ENCODE results near the gene CHAC1. TPM values are rescaled to one million over a fixed set of nuclear protein-coding genes. Genes with fewer than 3 reads are reported as not detected.

CHAC1 gene
- total and polyA plus RNA-seq, 4 donors, result 1.2 to 5.3 (median 3.3) TPM

- DNase-seq, result no peak
- H3K4me1 ChIP-seq (ENCODE audit: control insufficient read depth in 1 of 2, insufficient read depth in 2 of 2, low read length in 2 of 2), result no peaks in the 10 kb centered on the region
- no peak overlapping the region for H3K27ac ChIP-seq (ENCODE audit: low read depth in 1 of 2, low read length in 2 of 2)
- intact Hi-C loops (cut with DNase I), result no loop called here
- no peaks in the 10 kb centered on the region for H3K27me3 ChIP-seq (ENCODE audit: control insufficient read depth in 1 of 2, insufficient read depth in 2 of 2, low read length in 1 of 2)
- H3K4me3 ChIP-seq (ENCODE audit: low read length in 2 of 2), result no peak overlapping the region
- no peaks in the 10 kb centered on the region for H3K9me3 ChIP-seq (ENCODE audit: control insufficient read depth, low read length)
- peaks cover 0 to 5% of the 10 kb centered on the region in 2 donors for H3K36me3 ChIP-seq (ENCODE audit: control insufficient read depth in 1 of 2, insufficient read depth in 2 of 2, low read length in 1 of 2)
- WGBS, 2 donors, result 0% methylated on average over 1 of the region's 1 CpG
- ATAC-seq (ENCODE audit: low FRiP score), result no peak
Measured at GRCh38 chr15:40990789-40991188, 37.5 kb downstream of the CHAC1 start.

- WGBS, 2 donors, result 97 to 100% methylated on average over 3 of the region's 3 CpGs
- no peaks in the 10 kb centered on the region for H3K4me1 ChIP-seq (ENCODE audit: control insufficient read depth in 1 of 2, insufficient read depth in 2 of 2, low read length in 2 of 2)
- no peak overlapping the region for H3K4me3 ChIP-seq (ENCODE audit: low read length in 2 of 2)
- H3K27me3 ChIP-seq (ENCODE audit: control insufficient read depth in 1 of 2, insufficient read depth in 2 of 2, low read length in 1 of 2), result no peaks in the 10 kb centered on the region
- DNase-seq, result no peak
- no peak overlapping the region for H3K27ac ChIP-seq (ENCODE audit: low read depth in 1 of 2, low read length in 2 of 2)
- H3K9me3 ChIP-seq (ENCODE audit: control insufficient read depth, low read length), result no peaks in the 10 kb centered on the region
- intact Hi-C loops (cut with DNase I), result no loop called here
- H3K36me3 ChIP-seq (ENCODE audit: control insufficient read depth in 1 of 2, insufficient read depth in 2 of 2, low read length in 1 of 2), result peaks cover 0 to 5% of the 10 kb centered on the region in 2 donors
- no peak for ATAC-seq (ENCODE audit: low FRiP score)
Measured at GRCh38 chr15:40991355-40991754, 38.1 kb downstream of the CHAC1 start.

GRCh38 chr15:40992241-40992741 lies 39.0 kb downstream of the CHAC1 start:
- Histone ChIP-seq H3K27me3 (ENCODE audit: control insufficient read depth in 1 of 2, insufficient read depth in 2 of 2, low read length in 1 of 2) (no peaks in the 10 kb centered on the region), H3K9me3 (ENCODE audit: control insufficient read depth, low read length) (no peaks in the 10 kb centered on the region), H3K27ac (ENCODE audit: low read depth in 1 of 2, low read length in 2 of 2) (no peak overlapping the region), H3K36me3 (ENCODE audit: control insufficient read depth in 1 of 2, insufficient read depth in 2 of 2, low read length in 1 of 2) (peaks cover 0 to 5% of the 10 kb centered on the region in 2 donors), H3K4me3 (ENCODE audit: low read length in 2 of 2) (no peak overlapping the region), H3K4me1 (ENCODE audit: control insufficient read depth in 1 of 2, insufficient read depth in 2 of 2, low read length in 2 of 2) (no peaks in the 10 kb centered on the region)
- intact Hi-C loops (cut with DNase I), result no loop called here
- ATAC-seq (ENCODE audit: low FRiP score), result no peak
- no peak for DNase-seq
- WGBS, 2 donors, result 3 to 9% methylated on average over 1 of the region's 1 CpG

GRCh38 chr15:40992825-40993224 lies 39.6 kb downstream of the CHAC1 start:
- Histone ChIP-seq H3K27ac (ENCODE audit: low read depth in 1 of 2, low read length in 2 of 2) (no peak overlapping the region), H3K27me3 (ENCODE audit: control insufficient read depth in 1 of 2, insufficient read depth in 2 of 2, low read length in 1 of 2) (no peaks in the 10 kb centered on the region), H3K9me3 (ENCODE audit: control insufficient read depth, low read length) (no peaks in the 10 kb centered on the region), H3K4me1 (ENCODE audit: control insufficient read depth in 1 of 2, insufficient read depth in 2 of 2, low read length in 2 of 2) (no peaks in the 10 kb centered on the region), H3K4me3 (ENCODE audit: low read length in 2 of 2) (no peak overlapping the region), H3K36me3 (ENCODE audit: control insufficient read depth in 1 of 2, insufficient read depth in 2 of 2, low read length in 1 of 2) (peaks cover 0 to 3% of the 10 kb centered on the region in 2 donors)
- DNase-seq (no peak), ATAC-seq (ENCODE audit: low FRiP score) (no peak)
- intact Hi-C loops (cut with DNase I), result no loop called here
- WGBS, 2 donors, result 77 to 82% methylated on average over 5 of the region's 5 CpGs

GRCh38 chr15:40995656-40996055 lies 42.4 kb downstream of the CHAC1 start:
- Histone ChIP-seq H3K36me3 (ENCODE audit: control insufficient read depth in 1 of 2, insufficient read depth in 2 of 2, low read length in 1 of 2) (peaks cover 0 to 2% of the 10 kb centered on the region in 2 donors), H3K27ac (ENCODE audit: low read depth in 1 of 2, low read length in 2 of 2) (no peak overlapping the region), H3K9me3 (ENCODE audit: control insufficient read depth, low read length) (no peaks in the 10 kb centered on the region), H3K4me3 (ENCODE audit: low read length in 2 of 2) (no peak overlapping the region), H3K27me3 (ENCODE audit: control insufficient read depth in 1 of 2, insufficient read depth in 2 of 2, low read length in 1 of 2) (no peaks in the 10 kb centered on the region), H3K4me1 (ENCODE audit: control insufficient read depth in 1 of 2, insufficient read depth in 2 of 2, low read length in 2 of 2) (no peaks in the 10 kb centered on the region)
- intact Hi-C loops (cut with DNase I), result no loop called here
- WGBS, 2 donors, result 94% methylated on average over 3 of the region's 3 CpGs
- no peak for ATAC-seq (ENCODE audit: low FRiP score)
- DNase-seq, result no peak

GRCh38 chr15:40999190-40999589 lies 45.9 kb downstream of the CHAC1 start:
- intact Hi-C loops (cut with DNase I), result no loop called here
- Histone ChIP-seq H3K36me3 (ENCODE audit: control insufficient read depth in 1 of 2, insufficient read depth in 2 of 2, low read length in 1 of 2) (peaks cover 0 to 2% of the 10 kb centered on the region in 2 donors), H3K4me1 (ENCODE audit: control insufficient read depth in 1 of 2, insufficient read depth in 2 of 2, low read length in 2 of 2) (peaks cover 3 to 4% of the 10 kb centered on the region in 2 donors), H3K27me3 (ENCODE audit: control insufficient read depth in 1 of 2, insufficient read depth in 2 of 2, low read length in 1 of 2) (no peaks in the 10 kb centered on the region), H3K4me3 (ENCODE audit: low read length in 2 of 2) (no peak overlapping the region), H3K9me3 (ENCODE audit: control insufficient read depth, low read length) (no peaks in the 10 kb centered on the region), H3K27ac (ENCODE audit: low read depth in 1 of 2, low read length in 2 of 2) (no peak overlapping the region)
- WGBS, 2 donors, result 97% methylated on average over 4 of the region's 4 CpGs
- ATAC-seq (ENCODE audit: low FRiP score) (no peak), DNase-seq (no peak)

GRCh38 chr15:41001524-41002214 lies 48.4 kb downstream of the CHAC1 start:
- Histone ChIP-seq H3K4me3 (ENCODE audit: low read length in 2 of 2) (no peak overlapping the region), H3K27ac (ENCODE audit: low read depth in 1 of 2, low read length in 2 of 2) (peak overlapping the region in 1 of 2 donors; percentile 64), H3K36me3 (ENCODE audit: control insufficient read depth in 1 of 2, insufficient read depth in 2 of 2, low read length in 1 of 2) (peaks cover 1 to 2% of the 10 kb centered on the region in 2 donors), H3K4me1 (ENCODE audit: control insufficient read depth in 1 of 2, insufficient read depth in 2 of 2, low read length in 2 of 2) (peaks cover 4 to 5% of the 10 kb centered on the region in 2 donors), H3K27me3 (ENCODE audit: control insufficient read depth in 1 of 2, insufficient read depth in 2 of 2, low read length in 1 of 2) (no peaks in the 10 kb centered on the region), H3K9me3 (ENCODE audit: control insufficient read depth, low read length) (no peaks in the 10 kb centered on the region)
- intact Hi-C loops (cut with DNase I), result no loop called here
- no peak for ATAC-seq (ENCODE audit: low FRiP score)
- 34 to 39% methylated on average over 5 of the region's 5 CpGs for WGBS, 2 donors
- DNase-seq, result no peak

- intact Hi-C loops (cut with DNase I), result no loop called here
- no peaks in the 10 kb centered on the region for H3K27me3 ChIP-seq (ENCODE audit: control insufficient read depth in 1 of 2, insufficient read depth in 2 of 2, low read length in 1 of 2)
- H3K4me1 ChIP-seq (ENCODE audit: control insufficient read depth in 1 of 2, insufficient read depth in 2 of 2, low read length in 2 of 2), result peaks cover 4 to 5% of the 10 kb centered on the region in 2 donors
- ATAC-seq (ENCODE audit: low FRiP score) (no peak), DNase-seq (no peak)
- peaks cover 1 to 2% of the 10 kb centered on the region in 2 donors for H3K36me3 ChIP-seq (ENCODE audit: control insufficient read depth in 1 of 2, insufficient read depth in 2 of 2, low read length in 1 of 2)
- H3K9me3 ChIP-seq (ENCODE audit: control insufficient read depth, low read length), result no peaks in the 10 kb centered on the region
- 89 to 95% methylated on average over 3 of the region's 3 CpGs for WGBS, 2 donors
- H3K4me3 ChIP-seq (ENCODE audit: low read length in 2 of 2), result no peak overlapping the region
- H3K27ac ChIP-seq (ENCODE audit: low read depth in 1 of 2, low read length in 2 of 2), result no peak overlapping the region
Measured at GRCh38 chr15:41004490-41004889, 51.2 kb downstream of the CHAC1 start.

All from aorta (tissue), 5 donors.